Measurements from ENCODE around the gene GRM1. TPM values are rescaled to one million over a fixed set of nuclear protein-coding genes. Genes with fewer than 3 reads are reported as not detected.

GRM1 gene
- total and polyA plus RNA-seq, 2 donors (not counting 1 experiment from before 2014, with no cell fraction given), result not detected

GRCh38 chr6:146169872-146170271 is 141.0 kb downstream of the GRM1 start:
- POLR2A ChIA-PET, result no interaction called here
- Histone ChIP-seq H3K27ac (ENCODE audit: low read length in 2 of 2) (no peak overlapping the region), H3K9ac (ENCODE audit: low read length) (no peak overlapping the region), H3K9me3 (ENCODE audit: control extremely low read depth in 1 of 3, control insufficient read depth in 2 of 3, insufficient read depth in 1 of 3, low read length in 2 of 3) (no peaks in the 10 kb centered on the region), H2AFZ (ENCODE audit: insufficient read depth, low read depth, low read length, poor library complexity, severe bottlenecking) (no peak overlapping the region), H3K79me2 (ENCODE audit: control insufficient read depth, insufficient read depth, low read length) (no peaks in the 10 kb centered on the region), H3K4me3 (ENCODE audit: control extremely low read depth in 1 of 5, extremely low read depth in 1 of 5, insufficient read depth in 1 of 5, low read depth in 2 of 5, low read length in 4 of 5) (no peak overlapping the region), H3K4me2 (replicated peaks; ENCODE audit: low read depth, low read length, poor library complexity, severe bottlenecking) (no peak overlapping the region), H3K4me1 (ENCODE audit: control insufficient read depth in 2 of 2, insufficient read depth in 2 of 2, low read length in 2 of 2) (no peaks in the 10 kb centered on the region), H3K27me3 (replicated peaks in 1 of 4; ENCODE audit: control extremely low read depth in 1 of 4, control insufficient read depth in 3 of 4, insufficient read depth in 4 of 4, low read length in 3 of 4) (no peaks in the 10 kb centered on the region), H4K20me1 (ENCODE audit: control insufficient read depth, insufficient read depth, low read length, poor library complexity, severe bottlenecking) (no peaks in the 10 kb centered on the region), H3K36me3 (replicated peaks in 1 of 2; ENCODE audit: control extremely low read depth in 1 of 2, control insufficient read depth in 1 of 2, extremely low read depth in 1 of 2, insufficient read depth in 2 of 2, low read length in 1 of 2) (no peaks in the 10 kb centered on the region)
- TF ChIP-seq EZH2 (IDR thresholded peaks at IDR 0.05; ENCODE audit: borderline replicate concordance, insufficient read depth, low read depth, low read length, poor library complexity, severe bottlenecking) (no peak), CTCF (IDR thresholded peaks at IDR 0.05) (no peak)
- Mint-ChIP-seq H3K4me3 (no peak overlapping the region), H3K27ac (no peak overlapping the region), H3K27me3 (no peaks in the 10 kb centered on the region), H3K9me3 (ENCODE audit: insufficient read depth) (no peaks in the 10 kb centered on the region), H3K4me1 (no peaks in the 10 kb centered on the region)
- WGBS (ENCODE audit: insufficient coverage), result no CpG with 5 or more reads among the region's 1 CpG
- no peak for DNase-seq
- intact Hi-C loops (cut with micrococcal nuclease), result no loop called here
- ATAC-seq (ENCODE audit: low read depth), result no peak
- CTCF ChIA-PET, result no interaction called here

GRCh38 chr6:146177785-146178184 is 148.9 kb downstream of the GRM1 start:
- H3K9ac ChIP-seq (ENCODE audit: low read length), result no peak overlapping the region
- no CpG with 5 or more reads among the region's 1 CpG for WGBS (ENCODE audit: insufficient coverage)
- Mint-ChIP-seq H3K4me1 (no peaks in the 10 kb centered on the region), H3K9me3 (ENCODE audit: insufficient read depth) (no peaks in the 10 kb centered on the region), H3K27me3 (no peaks in the 10 kb centered on the region), H3K27ac (no peak overlapping the region), H3K4me3 (no peak overlapping the region)
- H3K4me1 ChIP-seq (ENCODE audit: control insufficient read depth in 2 of 2, insufficient read depth in 2 of 2, low read length in 2 of 2), result no peaks in the 10 kb centered on the region
- no peaks in the 10 kb centered on the region for H3K27me3 ChIP-seq (replicated peaks in 1 of 4; ENCODE audit: control extremely low read depth in 1 of 4, control insufficient read depth in 3 of 4, insufficient read depth in 4 of 4, low read length in 3 of 4)
- H3K36me3 ChIP-seq (replicated peaks in 1 of 2; ENCODE audit: control extremely low read depth in 1 of 2, control insufficient read depth in 1 of 2, extremely low read depth in 1 of 2, insufficient read depth in 2 of 2, low read length in 1 of 2), result no peaks in the 10 kb centered on the region
- H3K4me2 ChIP-seq (replicated peaks; ENCODE audit: low read depth, low read length, poor library complexity, severe bottlenecking), result no peak overlapping the region
- TF ChIP-seq CTCF (IDR thresholded peaks at IDR 0.05), result no peak
- no peak for TF ChIP-seq EZH2 (IDR thresholded peaks at IDR 0.05; ENCODE audit: borderline replicate concordance, insufficient read depth, low read depth, low read length, poor library complexity, severe bottlenecking)
- ChIA-PET POLR2A (no interaction called here), CTCF (no interaction called here)
- ATAC-seq (ENCODE audit: low read depth) (no peak), DNase-seq (no peak)
- H2AFZ ChIP-seq (ENCODE audit: insufficient read depth, low read depth, low read length, poor library complexity, severe bottlenecking), result no peak overlapping the region
- intact Hi-C loops (cut with micrococcal nuclease), result no loop called here
- no peaks in the 10 kb centered on the region for H3K9me3 ChIP-seq (ENCODE audit: control extremely low read depth in 1 of 3, control insufficient read depth in 2 of 3, insufficient read depth in 1 of 3, low read length in 2 of 3)
- H3K79me2 ChIP-seq (ENCODE audit: control insufficient read depth, insufficient read depth, low read length), result no peaks in the 10 kb centered on the region
- no peaks in the 10 kb centered on the region for H4K20me1 ChIP-seq (ENCODE audit: control insufficient read depth, insufficient read depth, low read length, poor library complexity, severe bottlenecking)
- no peak overlapping the region for H3K4me3 ChIP-seq (ENCODE audit: control extremely low read depth in 1 of 5, extremely low read depth in 1 of 5, insufficient read depth in 1 of 5, low read depth in 2 of 5, low read length in 4 of 5)
- no peak overlapping the region for H3K27ac ChIP-seq (ENCODE audit: low read length in 2 of 2)

Data from B cell (primary cell).